ENCODE data around the gene ASB2. TPM values are rescaled to one million over a fixed set of nuclear protein-coding genes. Genes with fewer than 3 reads are reported as not detected.

Gene ASB2
- total RNA-seq, 1 donor from 2014 or later, result not detected

DNA sequence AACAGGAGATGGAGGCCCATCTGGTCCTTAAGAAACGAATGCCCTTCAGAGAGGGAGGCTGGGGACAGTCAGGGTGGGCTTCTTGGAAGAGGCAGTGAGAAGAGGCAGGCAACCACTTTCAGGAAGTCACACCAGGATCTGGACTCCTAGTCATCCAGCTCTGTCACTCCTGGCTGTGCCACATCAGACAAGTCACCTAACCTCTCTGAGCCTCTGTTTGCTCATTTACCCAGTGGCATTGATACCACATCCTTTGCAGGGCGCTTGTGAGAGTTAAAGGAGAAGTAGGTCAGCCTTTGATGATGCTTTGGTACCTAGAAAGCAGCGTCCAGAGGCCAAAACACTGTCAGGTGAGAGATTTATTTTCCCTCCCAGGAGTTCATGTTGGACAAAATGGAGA, 31.9 kb upstream of the ASB2 start:
- H3K4me3 Mint-ChIP-seq (ENCODE audit: low read depth), result no peak overlapping the region
- no peaks in the 10 kb centered on the region for H3K4me1 Mint-ChIP-seq (ENCODE audit: low read depth)
- no peaks in the 10 kb centered on the region for H3K36me3 Mint-ChIP-seq (ENCODE audit: insufficient read depth)
- H3K9me3 Mint-ChIP-seq (ENCODE audit: low read depth), result no peaks in the 10 kb centered on the region
- no peak for DNase-seq (ENCODE audit: low spot score, unreplicated experiment)
- H3K27ac Mint-ChIP-seq, result no peak overlapping the region
- H3K27me3 Mint-ChIP-seq, result peaks cover 28% of the 10 kb centered on the region
- TF ChIP-seq CTCF (IDR thresholded peaks at IDR 0.05; ENCODE audit: unreplicated experiment), result no peak

DNA sequence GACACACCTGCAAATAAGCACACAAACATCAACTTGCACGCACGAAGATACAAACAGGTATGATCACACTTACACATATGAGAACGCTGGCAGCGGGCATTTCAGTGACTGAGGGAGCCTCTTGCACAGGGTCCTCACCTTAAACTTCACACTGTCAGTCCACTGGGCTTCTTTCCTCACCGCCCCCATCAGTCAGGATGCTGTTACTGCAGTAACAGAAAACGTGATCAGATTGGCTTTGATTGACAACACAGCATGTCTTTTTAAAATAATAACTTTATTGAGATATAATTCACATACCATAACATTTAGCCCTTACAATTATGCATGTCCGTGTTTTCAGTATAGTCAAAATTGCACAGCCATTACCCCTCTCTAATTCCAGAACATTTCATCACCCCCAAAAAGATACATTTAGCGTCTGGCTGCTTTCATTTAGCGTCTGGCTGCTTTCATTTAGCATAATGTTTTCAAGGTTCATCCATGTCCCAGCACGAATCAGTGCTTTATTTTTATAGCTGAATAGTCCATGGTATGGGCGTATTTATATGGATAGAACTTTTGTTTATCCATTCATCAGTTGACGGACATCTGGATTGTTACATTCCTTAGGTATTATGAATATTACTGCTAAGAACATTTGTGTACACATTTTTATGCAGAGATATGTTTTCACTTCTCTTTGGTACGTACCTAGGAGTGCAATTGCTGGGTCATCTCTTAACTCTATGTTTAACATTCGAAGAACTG, 29.1 kb upstream of the ASB2 start:
- Mint-ChIP-seq H3K27ac (no peak overlapping the region), H3K4me1 (ENCODE audit: low read depth) (no peaks in the 10 kb centered on the region), H3K4me3 (ENCODE audit: low read depth) (no peak overlapping the region), H3K9me3 (ENCODE audit: low read depth) (no peaks in the 10 kb centered on the region), H3K27me3 (peaks cover 28% of the 10 kb centered on the region), H3K36me3 (ENCODE audit: insufficient read depth) (no peaks in the 10 kb centered on the region)
- TF ChIP-seq CTCF (IDR thresholded peaks at IDR 0.05; ENCODE audit: unreplicated experiment), result peak; percentile 51
- DNase-seq (ENCODE audit: low spot score, unreplicated experiment), result no peak

- no peak overlapping the region for H3K4me3 Mint-ChIP-seq (ENCODE audit: low read depth)
- H3K27me3 Mint-ChIP-seq, result peaks cover 24% of the 10 kb centered on the region
- H3K27ac Mint-ChIP-seq, result no peak overlapping the region
- no peaks in the 10 kb centered on the region for H3K4me1 Mint-ChIP-seq (ENCODE audit: low read depth)
- no peaks in the 10 kb centered on the region for H3K9me3 Mint-ChIP-seq (ENCODE audit: low read depth)
- no peak for TF ChIP-seq CTCF (IDR thresholded peaks at IDR 0.05; ENCODE audit: unreplicated experiment)
- no peak for DNase-seq (ENCODE audit: low spot score, unreplicated experiment)
- H3K36me3 Mint-ChIP-seq (ENCODE audit: insufficient read depth), result no peaks in the 10 kb centered on the region
These were observed 27.6 kb upstream of the ASB2 start for GRCh38 chr14:94004015-94004414.

DNA sequence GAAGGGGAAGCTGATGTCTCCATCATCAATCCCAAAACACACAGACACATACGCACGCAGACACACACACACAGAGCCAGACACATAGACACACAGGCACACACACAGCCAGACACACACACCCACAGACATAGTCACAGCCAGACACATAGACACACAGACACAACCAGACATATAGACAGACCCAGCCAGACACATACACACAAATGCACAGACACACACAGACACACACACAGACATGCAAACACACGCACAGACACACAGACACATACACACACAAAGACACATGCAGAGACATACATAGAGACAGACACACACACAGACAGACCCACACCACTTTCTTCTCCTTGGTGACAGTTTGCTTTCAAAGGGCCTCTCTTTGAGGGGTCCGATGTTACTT, 27.0 kb upstream of the ASB2 start:
- DNase-seq (ENCODE audit: low spot score, unreplicated experiment), result no peak
- no peak overlapping the region for H3K27ac Mint-ChIP-seq
- H3K4me1 Mint-ChIP-seq (ENCODE audit: low read depth), result no peaks in the 10 kb centered on the region
- no peaks in the 10 kb centered on the region for H3K9me3 Mint-ChIP-seq (ENCODE audit: low read depth)
- H3K27me3 Mint-ChIP-seq, result peaks cover 24% of the 10 kb centered on the region
- no peak overlapping the region for H3K4me3 Mint-ChIP-seq (ENCODE audit: low read depth)
- no peaks in the 10 kb centered on the region for H3K36me3 Mint-ChIP-seq (ENCODE audit: insufficient read depth)
- no peak for TF ChIP-seq CTCF (IDR thresholded peaks at IDR 0.05; ENCODE audit: unreplicated experiment)

DNA sequence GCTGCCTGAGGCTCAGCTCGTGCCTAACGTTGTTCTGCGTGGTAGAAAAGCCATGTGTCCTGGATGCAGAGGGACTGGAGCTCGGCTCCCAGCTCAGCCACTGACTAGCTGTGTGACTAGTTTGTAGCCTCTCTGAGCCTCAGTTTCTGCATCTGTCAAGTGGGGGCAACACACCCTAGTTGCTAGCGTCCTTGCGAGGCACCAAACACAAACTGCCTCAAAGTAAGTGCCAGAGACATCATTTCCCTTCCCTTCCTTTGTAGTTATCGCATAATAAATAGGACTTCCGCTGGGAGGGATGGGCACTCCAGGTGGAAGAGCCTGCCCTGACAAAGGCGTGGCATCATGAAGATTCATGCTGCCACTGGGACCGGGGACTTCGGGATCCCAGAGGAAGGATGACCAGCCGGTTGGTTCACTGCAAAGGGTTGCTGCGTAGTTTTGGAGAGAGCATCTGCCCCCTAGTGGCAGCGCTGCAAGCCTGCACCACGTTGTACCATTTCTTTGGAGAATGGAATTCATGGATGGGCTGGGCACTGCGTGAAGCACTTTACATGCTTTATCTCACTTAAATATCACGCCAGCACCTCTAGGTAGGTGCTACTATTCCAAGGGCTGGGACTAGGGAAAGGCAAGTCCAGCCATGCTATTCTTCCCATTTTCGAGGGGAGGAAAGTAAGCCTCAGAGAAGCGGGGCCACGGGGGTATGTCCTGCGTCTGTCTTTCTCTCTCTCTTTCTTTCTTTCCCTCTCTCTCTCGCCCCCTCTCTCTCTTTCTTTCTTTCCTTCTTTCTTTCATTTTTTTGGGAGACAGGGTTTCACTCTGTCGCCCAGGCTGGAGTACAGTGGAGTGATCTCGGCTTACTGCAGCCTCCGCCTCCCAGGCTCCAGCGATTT, 25.4 kb upstream of the ASB2 start:
- H3K9me3 Mint-ChIP-seq (ENCODE audit: low read depth), result no peaks in the 10 kb centered on the region
- H3K36me3 Mint-ChIP-seq (ENCODE audit: insufficient read depth), result no peaks in the 10 kb centered on the region
- H3K27ac Mint-ChIP-seq, result no peak overlapping the region
- peaks cover 24% of the 10 kb centered on the region for H3K27me3 Mint-ChIP-seq
- H3K4me1 Mint-ChIP-seq (ENCODE audit: low read depth), result no peaks in the 10 kb centered on the region
- peak; percentile 96 for TF ChIP-seq CTCF (IDR thresholded peaks at IDR 0.05; ENCODE audit: unreplicated experiment)
- peak; percentile 32 for DNase-seq (ENCODE audit: low spot score, unreplicated experiment)
- no peak overlapping the region for H3K4me3 Mint-ChIP-seq (ENCODE audit: low read depth)

Data from progenitor cell of endocrine pancreas (in vitro differentiated cells).